ENCODE results near the gene NSMCE4A.
A peak's percentile ranks its signal among the peaks of the same experiment; 100 is the strongest.
"Not testable (repeated sequence)": the region's sequence is repeated elsewhere in the genome, so short reads cannot be mapped to it uniquely, and the experiment has no call there.

Gene NSMCE4A

DNA sequence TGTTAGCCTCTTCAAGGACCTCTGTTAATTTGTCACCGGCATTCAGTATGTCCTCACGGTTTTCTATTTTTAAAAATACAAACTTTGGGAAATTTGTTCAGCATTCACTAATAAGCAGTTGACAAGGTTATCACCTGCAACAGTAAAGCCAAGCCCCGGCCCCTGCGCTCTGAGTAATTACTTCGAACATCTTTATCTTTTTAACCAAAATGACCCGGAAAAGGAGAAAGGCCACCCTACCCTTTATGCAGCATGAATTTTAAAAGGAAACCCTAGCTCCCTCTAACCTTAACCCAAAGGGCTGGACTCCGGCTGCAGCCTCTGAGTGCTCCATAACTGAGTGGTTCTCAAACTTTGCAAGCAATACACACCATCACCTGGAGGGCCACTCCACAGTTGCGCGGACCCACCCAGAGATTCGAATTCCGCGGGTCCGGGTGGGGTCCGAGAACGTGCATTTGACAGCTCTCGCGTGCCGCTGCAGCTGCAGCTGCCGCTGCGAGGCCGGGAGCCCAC lies 940 bp downstream of the NSMCE4A start:
- Histone ChIP-seq H3K79me1 (ENCODE audit: low read length) (peaks cover 4% of the 10 kb centered on the region), H3K4me1 (ENCODE audit: control insufficient read depth, low read depth, low read length) (no peaks in the 10 kb centered on the region), H3K27me3 (ENCODE audit: insufficient read depth, low read length, poor library complexity) (no peaks in the 10 kb centered on the region), H3K23ac (ENCODE audit: low read length) (no peak overlapping the region), H2BK15ac (replicated peaks; ENCODE audit: low read depth) (no peak overlapping the region), H3K4me2 (ENCODE audit: low read length) (peak overlapping the region; percentile 52), H2AK5ac (ENCODE audit: low read length) (no peak overlapping the region), H4K5ac (ENCODE audit: low read length) (no peak overlapping the region), H3K4me3 (ENCODE audit: low read length) (peak overlapping the region; percentile 86), H4K8ac (ENCODE audit: low read depth, low read length) (no peak overlapping the region), H3K18ac (ENCODE audit: low read length) (peak overlapping the region; percentile 13), H2BK5ac (ENCODE audit: low read length) (no peak overlapping the region), H3K79me2 (ENCODE audit: control insufficient read depth, insufficient read depth, low read length) (peaks cover 2% of the 10 kb centered on the region), H2BK120ac (ENCODE audit: low read depth, low read length) (no peak overlapping the region), H3K27ac (ENCODE audit: low read depth, low read length) (peak overlapping the region; percentile 98), H3K36me3 (ENCODE audit: control insufficient read depth, insufficient read depth, low read length) (no peaks in the 10 kb centered on the region), H3K56ac (ENCODE audit: low read length) (peak overlapping the region; percentile 85), H3K4ac (ENCODE audit: low read depth, low read length) (no peak overlapping the region), H3K9ac (ENCODE audit: low read length) (peak overlapping the region; percentile 90)
- no CpG with 5 or more reads among the region's 21 CpGs for WGBS (ENCODE audit: extremely low coverage, insufficient coverage, low lambda C conversion rate)
- no peak for DNase-seq

DNA sequence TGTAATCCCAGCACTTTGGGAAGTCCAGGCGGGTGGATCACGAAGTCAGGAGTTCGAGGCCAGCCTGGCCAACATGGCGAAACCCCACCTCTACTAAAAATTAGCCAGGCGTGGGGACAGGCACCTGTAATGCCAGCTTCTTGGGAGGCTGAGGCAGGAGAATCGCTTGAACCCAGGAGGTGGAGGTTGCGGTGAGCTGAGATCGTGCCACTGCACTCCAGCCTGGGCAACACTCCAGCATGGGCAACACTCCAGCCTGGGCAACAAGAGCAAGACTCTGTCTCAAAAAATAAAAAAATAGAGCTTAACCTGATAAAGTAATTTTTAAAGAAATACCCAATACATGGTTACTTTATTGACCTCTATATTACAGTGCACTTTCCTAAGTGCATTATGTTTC lies 5.9 kb downstream of the NSMCE4A start:
- H3K79me2 ChIP-seq (ENCODE audit: control insufficient read depth, insufficient read depth, low read length); H2BK15ac ChIP-seq (replicated peaks; ENCODE audit: low read depth); H3K27me3 ChIP-seq (ENCODE audit: insufficient read depth, low read length, poor library complexity); H2BK5ac ChIP-seq (ENCODE audit: low read length); H3K18ac ChIP-seq (ENCODE audit: low read length); H3K9ac ChIP-seq (ENCODE audit: low read length); H3K56ac ChIP-seq (ENCODE audit: low read length); H3K36me3 ChIP-seq (ENCODE audit: control insufficient read depth, insufficient read depth, low read length); H3K4me3 ChIP-seq (ENCODE audit: low read length); H3K4me1 ChIP-seq (ENCODE audit: control insufficient read depth, low read depth, low read length); H4K5ac ChIP-seq (ENCODE audit: low read length); H3K79me1 ChIP-seq (ENCODE audit: low read length); H4K8ac ChIP-seq (ENCODE audit: low read depth, low read length); H3K4me2 ChIP-seq (ENCODE audit: low read length); H3K23ac ChIP-seq (ENCODE audit: low read length); DNase-seq; H3K4ac ChIP-seq (ENCODE audit: low read depth, low read length); H2BK120ac ChIP-seq (ENCODE audit: low read depth, low read length); H2AK5ac ChIP-seq (ENCODE audit: low read length); H3K27ac ChIP-seq (ENCODE audit: low read depth, low read length): not testable (repeated sequence)
- no CpG with 5 or more reads among the region's 8 CpGs for WGBS (ENCODE audit: extremely low coverage, insufficient coverage, low lambda C conversion rate)

DNA sequence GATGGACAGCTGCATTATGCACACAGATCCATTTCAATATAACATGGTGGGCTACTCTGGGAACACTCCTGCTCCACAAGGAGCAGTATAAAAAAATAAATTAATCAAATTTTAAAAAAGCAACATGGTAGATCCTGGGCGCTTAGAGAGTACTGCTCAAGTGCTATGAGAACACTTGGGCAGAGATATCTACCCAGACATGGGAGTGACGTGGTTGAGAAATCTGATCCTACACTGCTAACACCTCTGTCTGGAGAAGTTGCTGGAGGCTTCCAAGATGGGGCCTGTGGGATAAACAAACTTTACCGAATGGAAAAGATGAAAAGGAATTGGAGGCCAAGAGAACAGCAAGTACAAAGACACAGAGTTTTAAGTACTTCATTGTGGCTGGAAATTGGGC lies 9.0 kb downstream of the NSMCE4A start:
- no peak for DNase-seq
- Histone ChIP-seq H3K36me3 (ENCODE audit: control insufficient read depth, insufficient read depth, low read length) (no peaks in the 10 kb centered on the region), H3K79me2 (ENCODE audit: control insufficient read depth, insufficient read depth, low read length) (no peaks in the 10 kb centered on the region), H3K4me2 (ENCODE audit: low read length) (no peak overlapping the region), H3K9ac (ENCODE audit: low read length) (no peak overlapping the region), H3K27ac (ENCODE audit: low read depth, low read length) (no peak overlapping the region), H2BK5ac (ENCODE audit: low read length) (no peak overlapping the region), H3K18ac (ENCODE audit: low read length) (no peak overlapping the region), H3K4me3 (ENCODE audit: low read length) (no peak overlapping the region), H4K5ac (ENCODE audit: low read length) (no peak overlapping the region), H2BK120ac (ENCODE audit: low read depth, low read length) (no peak overlapping the region), H3K27me3 (ENCODE audit: insufficient read depth, low read length, poor library complexity) (no peaks in the 10 kb centered on the region), H3K79me1 (ENCODE audit: low read length) (no peaks in the 10 kb centered on the region), H3K4me1 (ENCODE audit: control insufficient read depth, low read depth, low read length) (no peaks in the 10 kb centered on the region), H3K4ac (ENCODE audit: low read depth, low read length) (no peak overlapping the region), H2AK5ac (ENCODE audit: low read length) (no peak overlapping the region), H3K23ac (ENCODE audit: low read length) (no peak overlapping the region), H4K8ac (ENCODE audit: low read depth, low read length) (no peak overlapping the region), H3K56ac (ENCODE audit: low read length) (no peak overlapping the region), H2BK15ac (replicated peaks; ENCODE audit: low read depth) (no peak overlapping the region)
- no CpG with 5 or more reads among the region's 3 CpGs for WGBS (ENCODE audit: extremely low coverage, insufficient coverage, low lambda C conversion rate)

DNA sequence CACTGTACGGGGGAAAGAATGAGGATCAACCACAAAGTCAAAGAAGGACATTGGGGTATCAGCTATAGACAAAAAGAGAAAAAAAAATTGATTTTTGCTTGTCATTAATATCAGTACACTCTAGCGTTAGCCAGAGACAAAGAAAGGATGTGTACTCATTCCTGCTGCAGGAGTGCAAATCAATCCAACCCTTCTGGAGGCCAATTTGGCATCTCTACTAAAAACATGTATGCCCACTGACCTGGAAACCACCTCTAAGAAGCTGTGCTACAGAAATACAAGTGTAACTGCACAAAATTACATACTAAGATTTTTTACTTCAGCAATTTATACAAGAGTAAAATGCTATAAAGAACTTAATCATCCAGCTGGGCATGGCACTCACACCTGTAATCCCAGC lies 13.6 kb downstream of the NSMCE4A start:
- H3K4me2 ChIP-seq (ENCODE audit: low read length), result no peak overlapping the region
- peaks cover 3% of the 10 kb centered on the region for H3K4me1 ChIP-seq (ENCODE audit: control insufficient read depth, low read depth, low read length)
- H2BK15ac ChIP-seq (replicated peaks; ENCODE audit: low read depth), result no peak overlapping the region
- no peak overlapping the region for H2BK120ac ChIP-seq (ENCODE audit: low read depth, low read length)
- no peak overlapping the region for H4K5ac ChIP-seq (ENCODE audit: low read length)
- H3K4ac ChIP-seq (ENCODE audit: low read depth, low read length), result no peak overlapping the region
- H3K56ac ChIP-seq (ENCODE audit: low read length), result no peak overlapping the region
- H3K79me2 ChIP-seq (ENCODE audit: control insufficient read depth, insufficient read depth, low read length), result no peaks in the 10 kb centered on the region
- H3K18ac ChIP-seq (ENCODE audit: low read length), result no peak overlapping the region
- no peak overlapping the region for H4K8ac ChIP-seq (ENCODE audit: low read depth, low read length)
- H3K36me3 ChIP-seq (ENCODE audit: control insufficient read depth, insufficient read depth, low read length), result peaks cover 3% of the 10 kb centered on the region
- no peaks in the 10 kb centered on the region for H3K79me1 ChIP-seq (ENCODE audit: low read length)
- no peak overlapping the region for H3K23ac ChIP-seq (ENCODE audit: low read length)
- no peaks in the 10 kb centered on the region for H3K27me3 ChIP-seq (ENCODE audit: insufficient read depth, low read length, poor library complexity)
- no peak overlapping the region for H3K27ac ChIP-seq (ENCODE audit: low read depth, low read length)
- no peak overlapping the region for H3K4me3 ChIP-seq (ENCODE audit: low read length)
- no peak overlapping the region for H2AK5ac ChIP-seq (ENCODE audit: low read length)
- DNase-seq, result no peak
- no CpG with 5 or more reads among the region's 2 CpGs for WGBS (ENCODE audit: extremely low coverage, insufficient coverage, low lambda C conversion rate)
- H2BK5ac ChIP-seq (ENCODE audit: low read length), result no peak overlapping the region
- no peak overlapping the region for H3K9ac ChIP-seq (ENCODE audit: low read length)

DNA sequence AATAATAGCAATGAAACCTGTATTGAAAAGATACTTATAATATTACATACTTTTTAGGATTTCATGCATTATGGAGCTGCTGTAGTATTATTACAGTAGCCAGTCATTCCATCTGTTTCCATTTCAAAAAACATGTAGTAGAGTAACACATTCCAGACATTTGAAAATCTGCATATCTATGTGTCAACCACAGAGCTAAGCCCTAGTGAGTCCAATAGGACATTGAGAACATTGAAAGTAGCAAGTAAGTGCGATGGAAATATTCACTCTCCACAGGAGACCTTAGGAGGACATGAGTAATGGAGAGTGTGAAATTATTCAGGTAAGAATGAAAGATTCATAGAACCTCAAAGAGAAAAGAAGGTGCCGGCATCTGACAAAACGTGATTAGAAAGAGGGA lies 15.3 kb downstream of the NSMCE4A start:
- Histone ChIP-seq H3K4me2 (ENCODE audit: low read length) (no peak overlapping the region), H3K4ac (ENCODE audit: low read depth, low read length) (no peak overlapping the region), H3K27ac (ENCODE audit: low read depth, low read length) (no peak overlapping the region), H3K79me2 (ENCODE audit: control insufficient read depth, insufficient read depth, low read length) (no peaks in the 10 kb centered on the region), H3K27me3 (ENCODE audit: insufficient read depth, low read length, poor library complexity) (no peaks in the 10 kb centered on the region), H4K8ac (ENCODE audit: low read depth, low read length) (no peak overlapping the region), H3K56ac (ENCODE audit: low read length) (no peak overlapping the region), H2BK120ac (ENCODE audit: low read depth, low read length) (no peak overlapping the region), H3K4me1 (ENCODE audit: control insufficient read depth, low read depth, low read length) (peaks cover 3% of the 10 kb centered on the region), H2BK15ac (replicated peaks; ENCODE audit: low read depth) (no peak overlapping the region), H3K4me3 (ENCODE audit: low read length) (no peak overlapping the region), H3K23ac (ENCODE audit: low read length) (no peak overlapping the region), H4K5ac (ENCODE audit: low read length) (no peak overlapping the region), H3K36me3 (ENCODE audit: control insufficient read depth, insufficient read depth, low read length) (peaks cover 4% of the 10 kb centered on the region), H3K18ac (ENCODE audit: low read length) (no peak overlapping the region), H3K79me1 (ENCODE audit: low read length) (no peaks in the 10 kb centered on the region), H2BK5ac (ENCODE audit: low read length) (no peak overlapping the region), H2AK5ac (ENCODE audit: low read length) (no peak overlapping the region), H3K9ac (ENCODE audit: low read length) (no peak overlapping the region)
- WGBS (ENCODE audit: extremely low coverage, insufficient coverage, low lambda C conversion rate), result no CpG with 5 or more reads among the region's 3 CpGs
- DNase-seq, result peak; percentile 78

Data from mesendoderm (in vitro differentiated cells).